Upper lobe of right lung (tissue), 1 donor: Measurements from ENCODE around the gene DDX39B. TPM values are rescaled to one million over a fixed set of nuclear protein-coding genes. Genes with fewer than 3 reads are reported as not detected.

ENCODE experiments used
- ATAC-seq: fragments of 200-7000 bp; cut with Tn5 transposase; one replicate; pipeline ENCODE4 v1.9.1; 2020; ENCODE audit warnings: mild to moderate bottlenecking, moderate library complexity
- DNase-seq: peaks from one replicate; pipeline ENCODE4 v3.0.0-alpha.2; 2020
- H3K27ac ChIP-seq: fragments of 200-600 bp; one replicate; pipeline ENCODE4 v1.8.0; 2022
- H3K27me3 ChIP-seq: fragments of 200-600 bp; one replicate; pipeline ENCODE4 v1.8.0; 2022; ENCODE audit warnings: mild to moderate bottlenecking
- H3K36me3 ChIP-seq: fragments of 200-600 bp; one replicate; pipeline ENCODE4 v1.8.0; 2022
- H3K4me1 ChIP-seq: fragments of 200-600 bp; one replicate; pipeline ENCODE4 v1.8.0; 2022
- H3K4me3 ChIP-seq: fragments of 200-600 bp; one replicate; pipeline ENCODE4 v1.8.0; 2022; ENCODE audit warnings: mild to moderate bottlenecking
- H3K9me3 ChIP-seq: fragments of 200-600 bp; one replicate; pipeline ENCODE4 v1.8.0; 2022
- CTCF ChIP-seq: fragments of 200-600 bp; IDR thresholded peaks from one replicate; pipeline ENCODE4 v1.8.0; 2022; ENCODE audit warnings: antibody characterized with exemption
- intact Hi-C: fragments of 100-400 bp; cut with DNase I; formaldehyde crosslinking; loops from one replicate; pipeline ENCODE4 v1.11.0; 2022
- total RNA-seq: library from RNA; stranded (reverse); fragmentation: NEBNext Ultra II Directional; extraction: Animal tissue kit (Norgen Biotek cat#: 25700); gene quantifications from one replicate; pipeline ENCODE4 v1.2.1, GENCODE V29; 2021
- donor health status: DM: no; HTN: yes; CAD: no; lungs with severe emphysema.

The DDX39B gene
- total RNA-seq, 1 donor from 2014 or later = 241 TPM

GRCh38 chr6:31480574-31480973 is 61.2 kb downstream of the DDX39B start:
- ATAC-seq (no peak), DNase-seq (no peak)
- Histone ChIP-seq H3K4me1 (no peaks in the 10 kb centered on the region), H3K4me3 (no peak overlapping the region), H3K27ac (no peak overlapping the region), H3K36me3 (no peaks in the 10 kb centered on the region), H3K9me3 (no peaks in the 10 kb centered on the region), H3K27me3 (no peaks in the 10 kb centered on the region)
- TF ChIP-seq CTCF = no peak
- intact Hi-C loops = no loop called here

Other genes starting within 250 kb of the DDX39B start
- 2,632 TPM for gene HLA-B, start 184.8 kb downstream of the DDX39B start, total RNA-seq
- gene MICA, start 138.4 kb downstream of the DDX39B start, total RNA-seq = 36.6 TPM
- 8.2 TPM for gene MICB, start 43.9 kb downstream of the DDX39B start, total RNA-seq
- gene MCCD1, start 13.0 kb downstream of the DDX39B start, total RNA-seq = not detected
- gene ATP6V1G2, start 4.6 kb upstream of the DDX39B start, total RNA-seq = 0.75 TPM
- gene NFKBIL1, start 5.6 kb upstream of the DDX39B start, total RNA-seq = 22.6 TPM
- gene LTA, start 30.3 kb upstream of the DDX39B start, total RNA-seq = 0.46 TPM
- 2.4 TPM for gene TNF, start 33.6 kb upstream of the DDX39B start, total RNA-seq
- gene LTB, start 40.4 kb upstream of the DDX39B start, total RNA-seq = 6.2 TPM
- gene LST1, start 44.3 kb upstream of the DDX39B start, total RNA-seq = 68.1 TPM
- 1.8 TPM for gene NCR3, start 51.0 kb upstream of the DDX39B start, total RNA-seq
- gene AIF1, start 73.2 kb upstream of the DDX39B start, total RNA-seq = 55.3 TPM
- gene PRRC2A, start 78.7 kb upstream of the DDX39B start, total RNA-seq = 138 TPM
- gene BAG6, start 110.7 kb upstream of the DDX39B start, total RNA-seq = 238 TPM
- 2.6 TPM for gene APOM, start 113.9 kb upstream of the DDX39B start, total RNA-seq
- 25.6 TPM for gene C6orf47, start 118.8 kb upstream of the DDX39B start, total RNA-seq
- 13.9 TPM for gene GPANK1, start 123.0 kb upstream of the DDX39B start, total RNA-seq
- gene CSNK2B, start 124.1 kb upstream of the DDX39B start, total RNA-seq = 114 TPM
- gene LY6G5B, start 128.0 kb upstream of the DDX39B start, total RNA-seq = 12.6 TPM
- 3.4 TPM for gene LY6G5C, start 139.1 kb upstream of the DDX39B start, total RNA-seq
- gene ABHD16A, start 161.3 kb upstream of the DDX39B start, total RNA-seq = 55.8 TPM
- gene LY6G6F, start 164.9 kb upstream of the DDX39B start, total RNA-seq = not detected
- not detected for gene LY6G6D, start 173.3 kb upstream of the DDX39B start, total RNA-seq
- not detected for gene LY6G6C, start 179.7 kb upstream of the DDX39B start, total RNA-seq
- gene MPIG6B, start 181.4 kb upstream of the DDX39B start, total RNA-seq = 1.1 TPM
- 71.2 TPM for gene DDAH2, start 187.3 kb upstream of the DDX39B start, total RNA-seq
- 286 TPM for gene CLIC1, start 194.5 kb upstream of the DDX39B start, total RNA-seq
- gene MSH5, start 198.0 kb upstream of the DDX39B start, total RNA-seq = 11.2 TPM
- gene SAPCD1, start 220.7 kb upstream of the DDX39B start, total RNA-seq = 2.6 TPM
- 3.4 TPM for gene VWA7, start 235.3 kb upstream of the DDX39B start, total RNA-seq